HepG2 (cell line): ENCODE measurements around the gene SSC4D. TPM values are rescaled to one million over a fixed set of nuclear protein-coding genes. Genes with fewer than 3 reads are reported as not detected.

Experiments used
- ADNP ChIP-seq: sonication (generic); formaldehyde crosslinking; IDR thresholded peaks from 2 replicates; pipeline ENCODE4 v1.4.0; 2020; ENCODE audit warnings: missing genetic modification reagents
- AGO2 ChIP-seq: fragments of 200-400 bp; formaldehyde crosslinking; optimal IDR thresholded peaks from 2 replicates; pipeline ENCODE3; 2017; ENCODE audit warnings: mild to moderate bottlenecking, low read depth, low read length, moderate library complexity
- AHR ChIP-seq: IDR thresholded peaks from 2 replicates; pipeline ENCODE4 v1.6.1; 2018; ENCODE audit warnings: missing genetic modification reagents, missing compliant biosample characterization
- ARNTL ChIP-seq: sonication (generic); formaldehyde crosslinking; IDR thresholded peaks from 2 replicates; pipeline ENCODE4 v1.4.0; 2020; ENCODE audit warnings: mild to moderate bottlenecking, missing genetic modification reagents
- CERS6 ChIP-seq: sonication (generic); formaldehyde crosslinking; IDR thresholded peaks from 2 replicates; pipeline ENCODE4 v1.5.0; 2020; ENCODE audit warnings: missing genetic modification reagents
- DRAP1 ChIP-seq: IDR thresholded peaks from 2 replicates; pipeline ENCODE4 v1.6.1; 2016; ENCODE audit warnings: missing genetic modification reagents, missing compliant biosample characterization
- E2F1 ChIP-seq: sonication (generic); formaldehyde crosslinking; IDR thresholded peaks from 2 replicates; pipeline ENCODE4 v1.5.0; 2020; ENCODE audit warnings: missing genetic modification reagents
- HNF1A ChIP-seq, 2 experiments: sonication (generic) in 1 of 2; formaldehyde crosslinking in 1 of 2; IDR thresholded peaks; 2 replicates each; pipeline versions ENCODE4 v1.4.0 to v1.6.1; 2016 to 2020; ENCODE audit warnings: borderline replicate concordance in 1 of 2, low read depth in 1 of 2, mild to moderate bottlenecking in 1 of 2, missing genetic modification reagents in 1 of 2
- THAP9 ChIP-seq: sonication (generic); formaldehyde crosslinking; IDR thresholded peaks from 2 replicates; pipeline ENCODE4; 2020; ENCODE audit warnings: missing genetic modification reagents, mild to moderate bottlenecking, borderline replicate concordance
- TRIM22 ChIP-seq: fragments of 450-650 bp; IDR thresholded peaks from 2 replicates; pipeline ENCODE4 v1.6.1; 2017
- ZNF20 ChIP-seq: sonication (generic); formaldehyde crosslinking; IDR thresholded peaks from 2 replicates; pipeline ENCODE4 v1.4.0; 2020; ENCODE audit warnings: mild to moderate bottlenecking, moderate library complexity, missing genetic modification reagents
- ZNF33A ChIP-seq: sonication (generic); formaldehyde crosslinking; IDR thresholded peaks from 2 replicates; pipeline ENCODE4 v1.5.1; 2020; ENCODE audit warnings: missing genetic modification reagents, mild to moderate bottlenecking, moderate library complexity, borderline replicate concordance
- ZNF383 ChIP-seq: sonication (generic); formaldehyde crosslinking; IDR thresholded peaks from 2 replicates; pipeline ENCODE4 v1.4.0; 2020; ENCODE audit warnings: missing genetic modification reagents, mild to moderate bottlenecking, borderline replicate concordance
- ZNF562 ChIP-seq: sonication (generic); formaldehyde crosslinking; IDR thresholded peaks from 2 replicates; pipeline ENCODE4 v1.8.0; 2022; ENCODE audit warnings: missing genetic modification reagents, borderline replicate concordance
- ZSCAN12 ChIP-seq: sonication (generic); formaldehyde crosslinking; IDR thresholded peaks from 2 replicates; pipeline ENCODE4 v1.9.0; 2021; ENCODE audit warnings: mild to moderate bottlenecking, missing genetic modification reagents
- polyA plus RNA-seq, 8 experiments: library from polyadenylated mRNA; depleted of rRNA in 3 of 8; stranded (reverse) in 7 of 8; unstranded in 1 of 8; fragments of >200 nt; fragmentation: Illumina TruSeq in 4 of 8; extraction: Trizol in 4 of 8; gene quantifications; 2 replicates each; pipeline versions ENCODE4 v1.2.1 to v1.2.3, GENCODE V29; 2011 to 2016; ENCODE audit warnings: low read depth in 4 of 8, missing spikeins in 1 of 8, mixed read lengths in 1 of 8; ENCODE audit not compliant: insufficient read depth in 1 of 8
- total RNA-seq, 5 experiments: library from RNA; depleted of rRNA; stranded (reverse); fragments of >200 nt; fragmentation: Illumina TruSeq; extraction: Trizol; gene quantifications; 2 replicates each; pipeline ENCODE4 v1.2.3, GENCODE V29; 2016; ENCODE audit warnings: low read depth in 1 of 5

Gene SSC4D
- total and polyA plus RNA-seq, 2 of the 13 experiments (the other 11 are each of a cell fraction or from before 2014, with no cell fraction given) = 33.3 to 63.8 TPM

- TF ChIP-seq HNF1A (IDR thresholded peaks at IDR 0.05; ENCODE audit: low read depth) (no peak), HNF1A (CRISPR knock-in tag; IDR thresholded peaks at IDR 0.05; ENCODE audit: borderline replicate concordance) (0 out of 2 replicates have a peak, but pooled peaks have one; percentile 3), AGO2 (peak; percentile 93), TRIM22 (no peak), ZNF562 (CRISPR knock-in tag) (no peak), ARNTL (CRISPR knock-in tag) (no peak), ZNF33A (no peak), ADNP (CRISPR knock-in tag) (no peak), DRAP1 (peak; percentile 72; the same call in 1 of the 2 replicates), CERS6 (no peak), THAP9 (CRISPR knock-in tag) (no peak), E2F1 (no peak), ZNF20 (CRISPR knock-in tag) (no peak), ZNF383 (CRISPR knock-in tag) (0 out of 2 replicates have a peak, but pooled peaks have one; percentile 85), AHR (CRISPR knock-in tag) (peak; percentile 87; the same call in 1 of the 2 replicates), ZSCAN12 (CRISPR knock-in tag) (no peak)
These were observed 50.9 kb downstream of the SSC4D start, which contains the start of gene YWHAG (continued) for GRCh38 chr7:76358481-76359110.
